GM23338 (cell line): ENCODE data around the gene VPS72.

Experiments used
- EZH2 ChIP-seq: fragments of 200-600 bp; sonication (generic); IDR thresholded peaks from one replicate; pipeline ENCODE4 v1.8.0; 2017; ENCODE audit warnings: antibody characterized with exemption, mild to moderate bottlenecking, low read depth; ENCODE audit not compliant: unreplicated experiment
- NANOG ChIP-seq: IDR thresholded peaks from 2 replicates; pipeline ENCODE4 v1.6.1; 2016; ENCODE audit warnings: antibody characterized with exemption, borderline replicate concordance
- POLR2AphosphoS5 ChIP-seq: IDR thresholded peaks from 2 replicates; pipeline ENCODE4 v1.6.1; 2016; ENCODE audit warnings: antibody characterized with exemption, low read depth
- TF ChIP-seq, protein P1 (sequence below), 2 experiments: fragments of 200-600 bp in 1 of 2; sonication (generic) in 1 of 2; conservative IDR thresholded peaks; 2 replicates each; pipeline versions ENCODE4 v1.5.1 to v1.6.1; 2016 to 2017; ENCODE audit warnings: antibody characterized with exemption in 2 of 2, low read depth in 2 of 2, mild to moderate bottlenecking in 2 of 2, moderate library complexity in 1 of 2
- TF ChIP-seq, protein P2 (sequence below): fragments of 250-450 bp; sonication (Bioruptor Pico); IDR thresholded peaks from 2 replicates; pipeline ENCODE4 v1.5.0; 2020; ENCODE audit warnings: mild to moderate bottlenecking, moderate library complexity

DNA sequence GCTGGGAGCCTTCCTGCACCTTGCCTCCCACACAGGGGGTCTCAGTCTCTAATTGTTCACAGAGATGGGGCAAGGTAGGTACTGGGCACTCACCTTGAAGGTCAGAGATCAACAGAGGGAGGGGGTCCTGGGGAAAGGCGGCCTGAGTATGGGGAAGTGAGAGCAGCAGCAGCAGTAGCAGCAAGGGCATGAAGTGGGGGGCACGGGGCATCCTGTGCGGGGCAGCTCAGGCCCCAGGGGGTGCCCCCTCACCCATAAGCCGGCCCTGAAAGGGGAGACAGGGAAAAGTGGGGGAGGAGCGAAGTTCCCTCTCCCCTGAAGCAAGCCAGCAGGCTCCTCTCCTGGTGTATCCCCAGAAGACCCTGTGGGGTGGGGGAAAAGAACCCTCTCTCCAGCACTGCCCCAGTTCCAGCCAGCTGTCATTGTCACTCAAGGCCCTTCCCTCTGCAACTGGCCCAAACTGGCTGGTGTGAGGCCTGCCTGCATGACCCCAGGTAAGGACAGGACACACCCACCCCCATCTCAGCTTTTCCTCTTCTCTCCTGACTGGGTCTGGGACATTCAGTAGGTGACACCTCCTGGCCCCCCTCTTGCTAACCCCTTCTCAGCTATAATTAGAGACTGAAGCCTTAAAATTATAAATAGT, 47.5 kb downstream of the VPS72 start:
- TF ChIP-seq, protein P1, sequence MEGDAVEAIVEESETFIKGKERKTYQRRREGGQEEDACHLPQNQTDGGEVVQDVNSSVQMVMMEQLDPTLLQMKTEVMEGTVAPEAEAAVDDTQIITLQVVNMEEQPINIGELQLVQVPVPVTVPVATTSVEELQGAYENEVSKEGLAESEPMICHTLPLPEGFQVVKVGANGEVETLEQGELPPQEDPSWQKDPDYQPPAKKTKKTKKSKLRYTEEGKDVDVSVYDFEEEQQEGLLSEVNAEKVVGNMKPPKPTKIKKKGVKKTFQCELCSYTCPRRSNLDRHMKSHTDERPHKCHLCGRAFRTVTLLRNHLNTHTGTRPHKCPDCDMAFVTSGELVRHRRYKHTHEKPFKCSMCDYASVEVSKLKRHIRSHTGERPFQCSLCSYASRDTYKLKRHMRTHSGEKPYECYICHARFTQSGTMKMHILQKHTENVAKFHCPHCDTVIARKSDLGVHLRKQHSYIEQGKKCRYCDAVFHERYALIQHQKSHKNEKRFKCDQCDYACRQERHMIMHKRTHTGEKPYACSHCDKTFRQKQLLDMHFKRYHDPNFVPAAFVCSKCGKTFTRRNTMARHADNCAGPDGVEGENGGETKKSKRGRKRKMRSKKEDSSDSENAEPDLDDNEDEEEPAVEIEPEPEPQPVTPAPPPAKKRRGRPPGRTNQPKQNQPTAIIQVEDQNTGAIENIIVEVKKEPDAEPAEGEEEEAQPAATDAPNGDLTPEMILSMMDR (conservative IDR thresholded peaks at IDR 0.05; ENCODE audit: low read depth in 2 of 2) = no peak
- TF ChIP-seq POLR2AphosphoS5 (no peak), EZH2 (no peak), NANOG (no peak)
- TF ChIP-seq, protein P2, sequence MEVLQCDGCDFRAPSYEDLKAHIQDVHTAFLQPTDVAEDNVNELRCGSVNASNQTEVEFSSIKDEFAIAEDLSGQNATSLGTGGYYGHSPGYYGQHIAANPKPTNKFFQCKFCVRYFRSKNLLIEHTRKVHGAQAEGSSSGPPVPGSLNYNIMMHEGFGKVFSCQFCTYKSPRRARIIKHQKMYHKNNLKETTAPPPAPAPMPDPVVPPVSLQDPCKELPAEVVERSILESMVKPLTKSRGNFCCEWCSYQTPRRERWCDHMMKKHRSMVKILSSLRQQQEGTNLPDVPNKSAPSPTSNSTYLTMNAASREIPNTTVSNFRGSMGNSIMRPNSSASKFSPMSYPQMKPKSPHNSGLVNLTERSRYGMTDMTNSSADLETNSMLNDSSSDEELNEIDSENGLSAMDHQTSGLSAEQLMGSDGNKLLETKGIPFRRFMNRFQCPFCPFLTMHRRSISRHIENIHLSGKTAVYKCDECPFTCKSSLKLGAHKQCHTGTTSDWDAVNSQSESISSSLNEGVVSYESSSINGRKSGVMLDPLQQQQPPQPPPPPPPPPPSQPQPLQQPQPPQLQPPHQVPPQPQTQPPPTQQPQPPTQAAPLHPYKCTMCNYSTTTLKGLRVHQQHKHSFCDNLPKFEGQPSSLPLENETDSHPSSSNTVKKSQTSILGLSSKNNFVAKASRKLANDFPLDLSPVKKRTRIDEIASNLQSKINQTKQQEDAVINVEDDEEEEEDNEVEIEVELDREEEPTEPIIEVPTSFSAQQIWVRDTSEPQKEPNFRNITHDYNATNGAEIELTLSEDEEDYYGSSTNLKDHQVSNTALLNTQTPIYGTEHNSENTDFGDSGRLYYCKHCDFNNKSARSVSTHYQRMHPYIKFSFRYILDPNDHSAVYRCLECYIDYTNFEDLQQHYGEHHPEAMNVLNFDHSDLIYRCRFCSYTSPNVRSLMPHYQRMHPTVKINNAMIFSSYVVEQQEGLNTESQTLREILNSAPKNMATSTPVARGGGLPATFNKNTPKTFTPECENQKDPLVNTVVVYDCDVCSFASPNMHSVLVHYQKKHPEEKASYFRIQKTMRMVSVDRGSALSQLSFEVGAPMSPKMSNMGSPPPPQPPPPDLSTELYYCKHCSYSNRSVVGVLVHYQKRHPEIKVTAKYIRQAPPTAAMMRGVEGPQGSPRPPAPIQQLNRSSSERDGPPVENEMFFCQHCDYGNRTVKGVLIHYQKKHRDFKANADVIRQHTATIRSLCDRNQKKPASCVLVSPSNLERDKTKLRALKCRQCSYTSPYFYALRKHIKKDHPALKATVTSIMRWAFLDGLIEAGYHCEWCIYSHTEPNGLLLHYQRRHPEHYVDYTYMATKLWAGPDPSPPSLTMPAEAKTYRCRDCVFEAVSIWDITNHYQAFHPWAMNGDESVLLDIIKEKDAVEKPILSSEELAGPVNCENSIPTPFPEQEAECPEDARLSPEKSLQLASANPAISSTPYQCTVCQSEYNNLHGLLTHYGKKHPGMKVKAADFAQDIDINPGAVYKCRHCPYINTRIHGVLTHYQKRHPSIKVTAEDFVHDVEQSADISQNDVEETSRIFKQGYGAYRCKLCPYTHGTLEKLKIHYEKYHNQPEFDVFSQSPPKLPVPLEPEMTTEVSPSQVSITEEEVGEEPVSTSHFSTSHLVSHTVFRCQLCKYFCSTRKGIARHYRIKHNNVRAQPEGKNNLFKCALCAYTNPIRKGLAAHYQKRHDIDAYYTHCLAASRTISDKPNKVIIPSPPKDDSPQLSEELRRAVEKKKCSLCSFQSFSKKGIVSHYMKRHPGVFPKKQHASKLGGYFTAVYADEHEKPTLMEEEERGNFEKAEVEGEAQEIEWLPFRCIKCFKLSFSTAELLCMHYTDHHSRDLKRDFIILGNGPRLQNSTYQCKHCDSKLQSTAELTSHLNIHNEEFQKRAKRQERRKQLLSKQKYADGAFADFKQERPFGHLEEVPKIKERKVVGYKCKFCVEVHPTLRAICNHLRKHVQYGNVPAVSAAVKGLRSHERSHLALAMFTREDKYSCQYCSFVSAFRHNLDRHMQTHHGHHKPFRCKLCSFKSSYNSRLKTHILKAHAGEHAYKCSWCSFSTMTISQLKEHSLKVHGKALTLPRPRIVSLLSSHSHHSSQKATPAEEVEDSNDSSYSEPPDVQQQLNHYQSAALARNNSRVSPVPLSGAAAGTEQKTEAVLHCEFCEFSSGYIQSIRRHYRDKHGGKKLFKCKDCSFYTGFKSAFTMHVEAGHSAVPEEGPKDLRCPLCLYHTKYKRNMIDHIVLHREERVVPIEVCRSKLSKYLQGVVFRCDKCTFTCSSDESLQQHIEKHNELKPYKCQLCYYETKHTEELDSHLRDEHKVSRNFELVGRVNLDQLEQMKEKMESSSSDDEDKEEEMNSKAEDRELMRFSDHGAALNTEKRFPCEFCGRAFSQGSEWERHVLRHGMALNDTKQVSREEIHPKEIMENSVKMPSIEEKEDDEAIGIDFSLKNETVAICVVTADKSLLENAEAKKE (CRISPR knock-in tag) = no peak
